Fibroblast of villous mesenchyme (primary cell): ENCODE measurements around the gene TPP1. TPM values are rescaled to one million over a fixed set of nuclear protein-coding genes. Genes with fewer than 3 reads are reported as not detected.

ENCODE experiments used
- DNase-seq: peaks from one replicate; pipeline ENCODE4 v3.0.0-alpha.2; 2010; ENCODE audit warnings: low read depth
- H3K4me3 ChIP-seq: 2 replicates; pipeline ENCODE4 v1.5.1; 2011; ENCODE audit warnings: low read depth, mild to moderate bottlenecking, low read length
- total RNA-seq: library from RNA; depleted of rRNA; stranded (reverse); fragments of >200 nt; gene quantifications from 2 replicates; pipeline ENCODE4 v1.2.3, GENCODE V29; 2012
- TF ChIP-seq, protein P1 (sequence below): IDR thresholded peaks from 2 replicates; pipeline ENCODE4 v1.5.1; 2012; ENCODE audit warnings: low read depth, mild to moderate bottlenecking, low read length; ENCODE audit not compliant: insufficient read depth

The TPP1 gene
- total RNA-seq, 1 donor: 98.4 TPM

DNA sequence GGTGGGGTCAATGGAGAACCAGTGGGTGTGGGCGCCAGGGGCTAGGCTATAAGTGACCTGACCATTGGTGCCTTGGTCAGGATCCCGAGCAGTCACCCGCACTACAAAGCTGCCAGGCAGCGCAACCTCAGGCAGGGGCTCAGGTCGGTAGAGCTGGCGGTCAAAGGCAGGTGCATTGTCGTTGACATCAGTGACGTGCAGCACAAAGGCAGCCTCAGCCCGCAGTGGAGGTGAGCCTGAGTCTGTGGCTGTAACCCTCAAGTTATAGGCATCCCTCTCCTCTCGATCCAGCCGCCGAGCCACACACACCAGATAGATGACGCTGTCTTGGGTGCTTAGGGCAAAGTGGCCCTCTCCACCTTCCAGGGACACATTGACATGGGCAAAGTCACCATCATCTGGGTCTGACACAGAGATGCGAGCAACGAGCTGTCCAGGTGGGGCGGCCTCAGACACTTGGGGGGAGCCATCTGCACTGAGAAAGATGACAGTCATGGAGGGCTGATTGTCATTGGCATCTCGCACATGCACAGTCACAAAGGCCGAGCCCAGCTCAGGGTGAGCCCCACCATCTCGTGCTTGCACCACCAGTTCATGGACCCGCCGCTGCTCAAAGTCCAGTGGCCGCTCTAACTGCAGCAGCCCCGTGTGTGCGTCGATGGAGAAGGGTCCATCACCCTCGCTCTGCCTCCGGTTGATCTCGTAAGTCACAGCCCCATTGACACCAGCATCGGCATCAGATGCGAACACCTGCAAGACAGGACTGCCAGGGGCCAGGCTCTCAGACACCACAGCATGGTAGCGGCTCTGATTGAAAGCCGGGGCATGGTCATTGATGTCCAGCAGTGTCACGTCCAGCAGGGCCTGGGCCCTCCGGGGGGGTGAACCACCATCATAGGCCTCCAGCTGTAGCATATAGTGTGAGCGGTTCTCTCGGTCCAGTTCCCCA, 21.1 kb upstream of the TPP1 start:
- no peak overlapping the region for H3K4me3 ChIP-seq
- DNase-seq: no peak
- TF ChIP-seq, protein P1, sequence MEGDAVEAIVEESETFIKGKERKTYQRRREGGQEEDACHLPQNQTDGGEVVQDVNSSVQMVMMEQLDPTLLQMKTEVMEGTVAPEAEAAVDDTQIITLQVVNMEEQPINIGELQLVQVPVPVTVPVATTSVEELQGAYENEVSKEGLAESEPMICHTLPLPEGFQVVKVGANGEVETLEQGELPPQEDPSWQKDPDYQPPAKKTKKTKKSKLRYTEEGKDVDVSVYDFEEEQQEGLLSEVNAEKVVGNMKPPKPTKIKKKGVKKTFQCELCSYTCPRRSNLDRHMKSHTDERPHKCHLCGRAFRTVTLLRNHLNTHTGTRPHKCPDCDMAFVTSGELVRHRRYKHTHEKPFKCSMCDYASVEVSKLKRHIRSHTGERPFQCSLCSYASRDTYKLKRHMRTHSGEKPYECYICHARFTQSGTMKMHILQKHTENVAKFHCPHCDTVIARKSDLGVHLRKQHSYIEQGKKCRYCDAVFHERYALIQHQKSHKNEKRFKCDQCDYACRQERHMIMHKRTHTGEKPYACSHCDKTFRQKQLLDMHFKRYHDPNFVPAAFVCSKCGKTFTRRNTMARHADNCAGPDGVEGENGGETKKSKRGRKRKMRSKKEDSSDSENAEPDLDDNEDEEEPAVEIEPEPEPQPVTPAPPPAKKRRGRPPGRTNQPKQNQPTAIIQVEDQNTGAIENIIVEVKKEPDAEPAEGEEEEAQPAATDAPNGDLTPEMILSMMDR: no peak

DNA sequence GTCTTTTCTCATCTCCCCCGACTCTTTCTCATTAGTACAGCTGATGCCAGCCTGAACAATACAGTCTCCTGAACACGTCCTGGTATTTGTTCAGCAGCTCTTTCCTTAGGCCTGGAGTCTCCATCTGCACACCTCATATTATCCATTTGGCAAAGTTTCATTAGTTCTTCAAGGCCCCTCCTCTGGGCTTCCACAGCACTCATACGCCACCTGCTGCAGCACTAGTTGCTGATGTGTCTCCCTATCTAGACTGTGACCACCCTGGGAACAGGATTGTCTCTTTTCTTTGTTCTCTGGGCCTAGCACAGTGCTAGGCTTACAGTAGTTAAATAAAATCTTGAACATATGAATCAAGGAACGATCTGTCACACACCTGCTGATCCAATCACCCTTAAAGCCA, 19.2 kb upstream of the TPP1 start:
- no peak for DNase-seq
- TF ChIP-seq, protein P1: no peak
- no peak overlapping the region for H3K4me3 ChIP-seq

DNA sequence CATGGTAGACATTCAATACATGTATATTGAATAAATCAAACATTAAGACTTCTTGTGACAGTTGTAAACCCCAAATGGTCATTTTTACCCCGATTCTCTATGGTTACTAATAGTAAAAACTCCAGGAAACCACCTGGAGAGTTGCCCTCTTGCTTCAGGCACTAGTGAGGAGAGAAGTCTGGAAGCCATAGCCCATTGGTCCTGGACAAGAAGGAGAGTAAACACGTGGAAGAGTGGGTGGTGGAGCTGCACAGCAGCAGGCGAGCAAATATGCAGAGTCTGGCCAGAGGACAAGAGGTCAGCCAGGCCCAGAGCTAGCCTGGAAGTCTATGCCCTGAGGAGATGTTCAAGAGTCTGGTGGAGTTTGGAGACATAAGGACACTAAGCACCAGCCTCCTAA, 18.6 kb upstream of the TPP1 start:
- peak; percentile 79 for DNase-seq
- TF ChIP-seq, protein P1: no peak
- H3K4me3 ChIP-seq: no peak overlapping the region

DNA sequence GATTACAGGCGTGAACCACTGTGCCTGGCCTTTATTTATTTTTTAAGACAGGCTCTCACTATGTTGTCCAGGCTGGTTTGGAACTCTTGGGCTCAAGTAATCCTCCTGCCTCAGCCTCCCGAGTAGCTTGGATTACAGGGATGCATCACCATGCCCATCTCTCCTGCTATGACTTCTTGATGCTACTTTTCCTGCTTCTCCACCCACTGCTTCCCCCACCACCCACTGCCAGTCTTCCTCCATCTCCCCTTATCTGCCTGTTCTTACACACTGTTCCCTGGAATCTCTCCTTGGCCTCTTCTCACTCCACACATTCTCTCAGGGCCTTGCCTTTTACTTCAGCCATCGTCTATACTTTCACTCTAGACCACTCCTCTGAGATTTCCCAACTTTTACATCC, 17.3 kb upstream of the TPP1 start:
- no peak for DNase-seq
- H3K4me3 ChIP-seq: no peak overlapping the region
- TF ChIP-seq, protein P1: no peak

DNA sequence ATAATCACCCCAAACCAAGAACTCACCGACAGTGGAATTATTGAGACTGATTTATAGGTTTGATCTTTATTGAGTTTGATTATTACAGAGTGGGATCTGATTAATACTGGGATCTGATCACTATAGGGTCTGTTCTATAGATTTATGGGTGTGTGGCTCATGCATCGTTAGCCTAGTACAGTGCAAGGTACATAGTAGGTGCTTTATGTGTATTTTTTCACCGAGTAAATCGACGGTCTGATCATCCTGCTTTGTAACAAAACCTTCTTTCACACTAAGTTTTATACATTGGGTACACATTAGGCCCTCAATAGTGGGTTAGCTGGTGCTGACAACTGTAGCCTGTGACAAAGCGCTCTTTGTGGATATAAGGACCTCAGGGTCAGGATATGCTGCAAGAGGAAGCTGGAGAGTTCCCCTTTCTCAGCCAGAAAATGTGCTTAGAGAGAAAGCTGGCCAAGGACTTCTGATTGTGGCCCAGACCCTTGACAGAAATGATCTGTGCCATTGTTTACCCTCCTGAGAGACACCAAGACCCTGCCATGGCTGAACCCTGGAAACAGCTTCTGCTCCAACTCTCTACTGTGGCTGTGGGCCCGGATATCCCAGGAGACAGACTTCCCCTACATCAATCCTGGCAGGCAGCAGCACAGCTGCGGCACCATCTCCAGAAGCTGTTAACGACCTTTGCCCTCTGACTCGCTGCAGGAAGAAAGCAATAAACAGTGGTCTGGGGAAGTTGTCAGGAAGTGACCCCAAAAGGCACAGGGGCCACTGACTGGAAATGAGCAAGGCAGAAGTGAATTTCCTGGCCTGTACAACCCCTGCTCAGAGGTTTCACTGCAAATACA, 16.1 kb upstream of the TPP1 start:
- TF ChIP-seq, protein P1: no peak

DNA sequence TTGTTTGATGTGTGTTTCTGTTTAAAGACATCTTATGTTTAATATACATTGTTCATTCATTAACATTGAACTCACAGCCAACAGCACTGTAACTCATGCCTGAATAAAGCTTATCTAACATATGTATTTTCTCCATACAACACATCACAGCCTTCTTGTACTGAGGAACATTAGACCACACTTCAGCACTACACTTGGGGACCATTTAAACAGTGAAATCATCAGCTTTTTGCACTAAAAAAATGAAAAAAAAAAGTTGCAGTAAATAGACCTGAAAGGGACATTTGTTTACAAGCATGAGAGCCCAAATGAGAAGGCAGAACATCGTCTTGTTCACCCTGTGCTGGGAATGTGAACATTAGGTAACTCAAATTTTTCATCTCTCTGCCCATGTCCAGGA, 15.3 kb upstream of the TPP1 start:
- TF ChIP-seq, protein P1: no peak
- no peak for DNase-seq
- H3K4me3 ChIP-seq: no peak overlapping the region

More for the DNA sequence above, 16.1 kb upstream of the TPP1 start:
- H3K4me3 ChIP-seq: no peak overlapping the region
- DNase-seq: peak; percentile 81
